GM21381 (cell line): ENCODE results near the gene PRR18.

Experiments used
- ATAC-seq: cut with Tn5 transposase; IDR thresholded peaks from one replicate; pipeline ENCODE4 v1.9.1; 2021; ENCODE audit warnings: mild to moderate bottlenecking, moderate library complexity; ENCODE audit not compliant: unreplicated experiment

The PRR18 gene

GRCh38 chr6:166334878-166335277 is 26.7 kb upstream of the PRR18 start:
- no peak for ATAC-seq

GRCh38 chr6:166333172-166333995 is 25.2 kb upstream of the PRR18 start:
- peak; percentile 65 for ATAC-seq

GRCh38 chr6:166331503-166332415 is 23.6 kb upstream of the PRR18 start:
- ATAC-seq, result no peak

- ATAC-seq, result no peak
Measured at GRCh38 chr6:166330612-166331011, 22.4 kb upstream of the PRR18 start.

GRCh38 chr6:166325383-166326042 is 17.3 kb upstream of the PRR18 start:
- ATAC-seq, result peak; percentile 97

GRCh38 chr6:166323395-166323794 is 15.2 kb upstream of the PRR18 start:
- no peak for ATAC-seq

- no peak for ATAC-seq
Measured at GRCh38 chr6:166318649-166319600, 10.7 kb upstream of the PRR18 start.

GRCh38 chr6:166318227-166318626 is 10.0 kb upstream of the PRR18 start:
- no peak for ATAC-seq

GRCh38 chr6:166317261-166318212 is 9.3 kb upstream of the PRR18 start:
- ATAC-seq, result no peak

GRCh38 chr6:166315436-166315835 is 7.2 kb upstream of the PRR18 start:
- ATAC-seq, result no peak

- ATAC-seq, result no peak
Measured at GRCh38 chr6:166314454-166314853, 6.3 kb upstream of the PRR18 start.

GRCh38 chr6:166313255-166314070 is 5.3 kb upstream of the PRR18 start:
- peak; percentile 81 for ATAC-seq

GRCh38 chr6:166312832-166313231 is 4.6 kb upstream of the PRR18 start:
- no peak for ATAC-seq

GRCh38 chr6:166310634-166311033 is 2.4 kb upstream of the PRR18 start:
- no peak for ATAC-seq

- no peak for ATAC-seq
Measured at GRCh38 chr6:166309977-166310376, 1.8 kb upstream of the PRR18 start.

- ATAC-seq, result no peak
Measured at GRCh38 chr6:166308769-166309589, 787 bp upstream of the PRR18 start.
